Sigmoid colon (tissue), 4 donors: ENCODE results near the gene ZNF439.

Source experiments
- CTCF ChIP-seq, 4 experiments: fragments of 450-650 bp in 3 of 4; fragments of 200-600 bp in 1 of 4; IDR thresholded peaks; one replicate each; pipeline ENCODE4 v1.5.1; 2016 to 2019; ENCODE audit warnings: antibody characterized with exemption in 4 of 4, mild to moderate bottlenecking in 3 of 4, moderate library complexity in 2 of 4
- EP300 ChIP-seq, 4 donors: sonication (generic); formaldehyde crosslinking; IDR thresholded peaks; one replicate each; pipeline ENCODE4 v1.6.1; 2017; ENCODE audit warnings: antibody characterized with exemption in 4 of 4
- POLR2A ChIP-seq, 2 donors: fragments of 450-650 bp; IDR thresholded peaks; one replicate each; pipeline ENCODE4 v1.6.1; 2016; ENCODE audit warnings: antibody characterized with exemption in 2 of 2, mild to moderate bottlenecking in 2 of 2, moderate library complexity in 2 of 2
- POLR2AphosphoS5 ChIP-seq, 4 donors: sonication (generic); formaldehyde crosslinking; IDR thresholded peaks; one replicate each; pipeline ENCODE4 v1.6.1; 2017; ENCODE audit warnings: antibody characterized with exemption in 4 of 4

GRCh38 chr19:11882606-11883005 is 34.1 kb downstream of the ZNF439 start:
- no peak for TF ChIP-seq CTCF (IDR thresholded peaks at IDR 0.05)
- no peak for TF ChIP-seq POLR2A (IDR thresholded peaks at IDR 0.05)
- TF ChIP-seq EP300 (IDR thresholded peaks at IDR 0.05), result no peak
- TF ChIP-seq POLR2AphosphoS5 (IDR thresholded peaks at IDR 0.05), result no peak
